Stimulated activated CD4-positive, alpha-beta T cell treated with anti-CD3 and anti-CD28 coated beads, Interleukin-4, amount 100 ng/mL, for 1 hour (primary cell): Measurements from ENCODE around the gene SGK1.
A peak's percentile ranks its signal among the peaks of the same experiment; 100 is the strongest.
"Not testable (repeated sequence)": the region's sequence is repeated elsewhere in the genome, so short reads cannot be mapped to it uniquely, and the experiment has no call there.

Experiments
- DNase-seq: peaks from one replicate; pipeline ENCODE4 v3.0.0-alpha.2; 2020

Gene SGK1

DNA sequence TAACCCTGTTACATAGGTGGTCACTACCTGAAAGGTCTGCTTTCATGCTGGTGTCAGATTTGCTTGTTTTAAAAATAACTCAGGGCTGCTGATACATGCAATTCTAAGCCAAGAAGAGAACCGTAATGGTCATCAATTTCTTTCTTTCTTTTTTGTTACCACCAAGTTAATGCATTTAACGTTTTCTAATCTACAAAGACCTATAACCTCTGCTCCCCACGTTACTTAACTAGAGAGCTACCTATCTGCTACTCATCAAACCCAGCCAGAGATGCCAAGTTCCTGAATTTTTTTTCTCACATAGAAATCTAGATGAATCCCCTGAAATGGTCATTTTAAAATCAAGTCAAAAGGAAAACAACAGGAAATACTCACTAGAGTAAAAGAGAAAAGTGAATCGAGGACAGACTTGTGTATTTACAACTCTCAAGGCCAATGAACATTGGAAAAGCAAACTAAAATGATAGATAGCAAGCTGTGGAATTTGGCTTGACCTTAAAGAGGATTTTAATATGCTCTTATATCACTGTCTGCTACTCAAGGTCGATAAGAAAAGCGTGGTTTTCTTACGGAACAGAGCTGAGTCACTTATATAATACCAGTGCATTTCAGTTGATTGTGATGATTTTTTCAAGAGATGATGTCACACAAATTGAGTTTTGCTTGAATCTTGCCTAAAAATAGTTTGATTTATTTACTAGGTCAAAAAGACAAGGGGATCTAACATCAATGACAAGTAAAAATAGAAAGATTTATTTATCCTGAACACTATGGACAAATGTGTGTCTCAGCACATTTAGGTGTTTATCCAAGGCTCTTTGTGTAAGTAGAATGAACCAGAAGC is 67.9 kb downstream of the SGK1 start:
- no peak for DNase-seq

DNA sequence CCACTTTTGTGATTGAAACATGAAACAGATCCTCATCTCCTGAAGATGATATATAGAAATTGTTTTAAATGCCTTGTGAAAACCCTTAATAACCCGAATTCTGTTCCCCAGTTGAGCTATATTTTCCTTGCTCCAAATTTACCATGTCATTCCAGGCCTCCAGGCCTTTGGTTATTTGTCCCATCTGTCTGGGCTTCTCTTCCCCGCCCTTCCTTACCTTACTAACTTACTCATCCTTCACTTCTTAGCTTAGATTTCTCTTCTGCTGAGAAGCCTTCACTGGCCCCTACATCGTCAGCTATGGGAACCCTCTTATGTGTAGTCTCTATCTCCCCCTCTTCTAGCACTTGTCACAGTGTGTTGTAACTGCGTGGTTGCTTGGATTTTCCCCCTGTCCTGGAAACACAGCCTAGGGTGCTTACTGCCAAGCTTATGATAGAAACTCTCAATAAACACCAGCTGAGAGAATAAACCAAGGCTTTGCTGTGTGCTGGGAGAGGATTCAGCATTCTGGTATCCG is 68.6 kb downstream of the SGK1 start:
- no peak for DNase-seq

DNA sequence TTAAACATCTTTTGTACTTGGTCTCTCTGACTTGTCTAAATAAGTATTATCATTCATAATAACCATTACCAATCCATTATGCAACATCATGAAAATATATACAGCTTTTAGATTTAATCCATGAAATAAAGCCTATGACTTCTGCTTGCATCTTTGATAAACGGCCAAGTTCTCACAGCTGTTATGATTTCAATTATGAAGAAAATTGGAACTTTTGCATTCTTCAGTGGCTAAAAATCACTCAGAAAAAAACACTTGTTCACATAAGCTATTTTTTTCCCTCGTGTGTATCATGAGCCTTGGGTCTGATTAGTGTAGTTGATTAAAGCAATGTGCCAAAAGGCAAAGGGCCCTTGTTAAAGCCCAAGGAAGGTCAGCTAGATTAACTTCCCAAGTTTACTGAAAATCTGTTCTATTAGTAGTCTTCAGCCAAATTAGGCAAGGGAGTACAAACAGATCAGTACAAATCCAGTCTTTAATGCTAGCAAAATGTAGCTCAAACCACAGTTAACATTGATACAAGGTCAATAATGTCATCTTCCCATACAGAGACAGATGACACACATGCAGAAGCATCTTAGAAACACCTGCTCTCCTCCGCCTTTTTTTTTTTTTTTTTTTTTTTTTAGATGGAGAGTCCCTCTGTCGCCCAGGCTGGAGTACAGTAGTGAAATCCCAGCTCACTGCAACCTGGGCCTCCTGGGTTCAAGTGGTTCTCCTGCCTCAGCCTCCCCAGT is 69.9 kb downstream of the SGK1 start:
- DNase-seq: no peak

DNA sequence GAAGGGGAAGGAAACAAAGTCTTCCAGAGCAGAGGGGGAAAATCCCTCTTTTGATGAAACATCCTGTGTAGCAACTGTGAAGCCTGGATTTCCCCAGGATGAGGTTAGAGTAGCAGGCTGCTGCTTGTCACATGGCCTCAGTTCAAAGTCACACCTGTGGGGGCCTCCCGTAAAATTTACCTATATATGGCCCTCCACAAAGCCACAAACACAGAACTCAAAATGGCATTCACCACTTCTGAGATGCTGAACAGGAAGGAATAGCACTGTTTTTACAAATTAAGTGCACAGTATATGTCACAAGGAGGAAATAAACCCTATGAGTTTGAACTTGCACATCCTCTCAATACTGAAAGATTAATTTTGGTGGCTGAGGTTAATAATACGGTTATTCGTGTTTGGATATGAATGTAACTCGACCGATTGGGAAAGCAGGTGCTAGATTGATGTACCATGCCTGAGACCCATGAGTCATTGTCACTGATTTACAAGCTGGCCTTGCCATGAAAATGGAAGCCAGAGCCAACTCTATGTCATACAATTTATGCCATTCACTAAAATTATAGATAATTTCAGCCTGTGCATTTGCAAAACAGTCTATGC is 70.6 kb downstream of the SGK1 start:
- DNase-seq: peak; percentile 59

DNA sequence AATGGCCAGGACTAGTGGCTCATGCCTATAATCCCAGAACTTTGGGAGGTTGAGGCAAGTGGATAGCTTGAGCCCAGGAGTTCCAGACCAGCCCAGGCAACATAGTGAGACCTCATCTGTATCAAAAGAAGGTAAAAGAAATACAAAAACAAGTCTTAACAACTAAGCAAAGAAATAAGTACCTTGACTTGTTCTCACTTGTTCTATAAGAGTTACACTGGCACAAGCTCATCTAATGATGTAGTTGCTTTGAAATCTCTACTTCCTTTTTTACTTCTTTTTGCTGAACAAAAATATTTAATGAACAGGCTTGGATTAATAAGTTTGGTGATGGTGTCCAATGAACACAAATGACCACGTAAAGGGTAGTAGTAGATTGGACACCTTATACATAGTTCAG is 72.2 kb downstream of the SGK1 start:
- DNase-seq: no peak

DNA sequence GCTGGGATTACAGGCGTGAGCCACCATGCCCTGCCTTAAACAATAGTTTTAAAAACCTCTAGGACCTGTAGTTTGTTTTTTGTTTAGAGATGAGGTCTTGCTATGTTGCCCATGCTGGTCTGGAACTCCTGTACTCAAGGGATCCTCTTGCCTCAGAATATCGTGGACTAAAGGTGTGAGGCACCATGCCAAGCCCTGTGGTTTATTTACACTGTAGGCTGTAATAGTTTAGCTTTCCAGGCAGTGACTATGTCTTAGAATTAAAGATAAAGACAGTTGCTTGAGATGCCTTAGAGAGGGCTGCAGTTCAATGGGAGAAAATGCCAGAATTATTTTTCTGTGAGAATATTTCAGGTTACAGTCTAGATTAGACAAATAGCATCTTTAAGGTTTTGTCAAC is 72.9 kb downstream of the SGK1 start:
- DNase-seq: no peak

DNA sequence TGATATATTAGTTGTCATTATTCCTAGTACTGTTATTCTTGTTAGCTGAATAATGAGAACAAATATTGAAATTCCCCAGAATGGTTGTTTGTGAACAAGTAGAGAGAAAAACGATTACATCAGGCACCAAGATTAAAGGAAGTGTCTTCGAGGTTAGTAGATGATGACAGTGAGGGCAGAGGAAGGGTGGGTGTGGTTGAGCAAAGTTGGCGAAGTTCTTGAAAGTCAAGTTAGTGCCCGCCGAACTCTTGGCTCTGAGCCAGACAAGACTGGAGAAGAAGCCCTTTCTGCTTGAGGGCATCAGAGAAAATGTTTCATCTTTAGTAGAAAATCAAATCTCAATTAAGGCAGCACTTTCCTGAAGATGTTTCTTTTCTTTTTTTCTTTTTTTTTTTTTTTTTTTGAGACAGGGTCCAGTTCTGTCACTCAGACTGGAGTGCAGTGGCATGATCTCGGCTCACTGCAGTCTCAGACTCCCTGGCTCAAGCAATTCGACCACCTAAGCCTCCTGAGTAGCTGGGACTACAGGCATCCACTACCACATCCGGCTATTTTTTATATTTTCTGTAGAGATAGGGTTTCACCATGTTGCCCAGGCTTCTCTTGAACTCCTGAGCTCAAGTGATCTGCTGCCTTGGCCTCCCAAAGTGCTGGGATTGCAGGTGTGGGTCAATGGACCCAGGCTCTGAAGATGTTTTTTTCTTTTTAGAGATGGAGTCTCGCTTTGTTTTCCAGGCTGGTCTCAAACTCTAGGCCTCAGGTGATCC is 77.1 kb downstream of the SGK1 start:
- DNase-seq: peak; percentile 68

DNA sequence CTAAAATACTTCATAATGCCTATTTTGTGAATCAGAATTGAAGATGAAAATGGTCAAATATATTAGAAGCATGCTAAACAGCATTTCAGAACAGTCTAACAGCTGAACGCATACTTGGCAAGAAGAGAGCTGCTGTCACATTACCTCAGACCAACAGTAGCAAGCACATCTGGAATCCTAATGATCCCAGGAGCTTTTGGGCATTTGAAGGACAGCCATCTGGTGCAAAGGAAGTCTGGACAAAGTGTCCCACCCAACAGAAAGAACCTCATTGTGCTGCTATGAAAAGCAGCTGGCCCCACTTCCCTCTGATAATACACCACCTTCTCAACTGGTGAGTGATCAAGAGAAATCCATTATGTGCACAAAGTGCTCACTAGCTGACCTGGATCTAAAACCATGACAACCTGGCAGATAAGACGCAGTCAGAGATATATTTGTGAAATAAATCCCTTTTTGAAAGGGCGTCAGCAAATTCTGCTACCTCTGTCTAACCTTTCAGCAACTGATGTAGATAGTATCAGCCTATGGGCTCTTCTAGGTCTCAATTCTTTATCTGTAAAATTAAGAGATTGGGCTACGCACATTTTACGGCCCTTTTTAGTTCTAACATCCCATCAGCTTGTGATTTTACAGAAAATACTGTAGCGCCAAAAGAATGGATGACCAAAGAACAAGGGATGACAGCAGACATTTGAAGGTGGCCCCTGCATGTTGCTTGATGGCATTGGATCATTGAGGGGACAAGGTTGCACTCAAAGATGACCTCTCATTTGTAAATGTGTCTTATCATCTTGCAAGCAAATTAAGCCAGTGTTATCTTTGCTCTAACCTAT is 78.7 kb downstream of the SGK1 start:
- no peak for DNase-seq

DNA sequence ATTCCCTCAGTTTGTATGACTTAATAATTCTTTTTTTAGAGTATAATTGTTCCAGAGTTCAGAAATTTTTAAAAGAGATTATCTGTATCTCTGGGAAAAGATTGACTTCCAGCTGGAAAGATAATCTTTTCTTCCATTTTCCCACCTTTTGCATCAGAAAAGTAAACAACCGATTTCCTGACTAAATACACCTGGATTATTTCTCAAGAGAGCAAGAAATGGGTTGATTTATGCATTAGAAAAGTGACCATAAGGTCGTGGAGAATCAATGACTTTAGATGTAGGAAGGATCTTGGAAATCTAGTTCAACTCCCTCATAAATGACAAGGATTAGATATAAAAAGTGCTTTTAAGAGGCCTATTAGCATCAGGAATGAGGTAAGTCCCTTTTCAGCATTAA is 79.9 kb downstream of the SGK1 start:
- DNase-seq: no peak

DNA sequence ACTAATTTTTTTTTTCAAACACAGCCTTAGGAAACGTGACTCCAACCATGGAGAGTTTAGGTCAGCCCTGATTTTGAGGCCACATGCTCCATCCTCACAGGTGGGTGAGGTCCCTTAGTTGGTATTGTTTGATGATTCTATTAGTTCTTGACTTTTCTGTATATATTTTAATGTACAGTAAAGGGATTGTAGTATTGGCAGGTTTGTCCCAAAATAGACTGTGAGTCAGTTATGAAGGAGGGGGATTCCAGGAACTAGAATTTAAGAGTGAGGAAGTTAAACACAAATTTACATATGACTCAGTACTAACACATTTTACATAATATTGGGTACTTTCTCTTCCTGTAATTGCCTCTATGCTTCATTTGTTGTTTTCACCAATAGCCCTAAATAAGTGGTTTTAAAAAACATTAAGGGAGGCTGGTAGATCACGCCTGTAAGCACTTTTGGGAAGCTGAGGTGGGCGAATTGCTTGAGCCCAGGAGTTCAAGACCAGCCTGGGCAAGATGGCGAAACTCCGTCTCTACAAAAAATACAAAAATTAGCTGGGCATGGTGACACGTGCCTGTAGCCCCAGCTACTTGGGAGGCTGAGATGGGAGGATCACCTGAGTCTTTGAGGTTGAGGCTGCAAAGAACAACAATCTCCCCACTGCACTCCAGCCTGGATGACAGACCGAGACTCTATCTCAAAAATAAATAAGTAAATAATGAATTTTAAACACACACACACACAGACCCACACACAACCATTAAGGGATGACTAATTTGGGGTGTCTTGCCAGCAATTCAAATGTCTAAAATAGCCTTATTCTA is 81.8 kb downstream of the SGK1 start:
- DNase-seq: no peak

DNA sequence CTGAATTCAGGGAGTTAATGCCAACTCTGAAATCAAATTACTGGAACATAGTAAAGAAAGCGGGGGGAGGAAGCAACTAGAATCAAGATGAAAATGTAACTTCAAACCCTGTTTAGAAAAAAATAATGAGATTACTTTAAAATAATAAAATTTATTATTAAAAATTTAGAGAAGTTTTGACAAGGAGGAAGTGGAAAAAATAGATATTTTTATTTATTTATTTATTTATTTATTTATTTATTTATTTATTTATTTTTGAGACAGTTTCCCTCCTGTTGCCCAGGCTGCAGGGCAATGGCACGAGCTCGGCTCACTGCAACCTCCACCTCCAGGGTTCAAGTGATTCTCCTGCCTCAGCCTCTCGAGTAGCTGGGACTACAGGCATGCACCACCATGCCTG is 82.6 kb downstream of the SGK1 start:
- not testable (repeated sequence) for DNase-seq

DNA sequence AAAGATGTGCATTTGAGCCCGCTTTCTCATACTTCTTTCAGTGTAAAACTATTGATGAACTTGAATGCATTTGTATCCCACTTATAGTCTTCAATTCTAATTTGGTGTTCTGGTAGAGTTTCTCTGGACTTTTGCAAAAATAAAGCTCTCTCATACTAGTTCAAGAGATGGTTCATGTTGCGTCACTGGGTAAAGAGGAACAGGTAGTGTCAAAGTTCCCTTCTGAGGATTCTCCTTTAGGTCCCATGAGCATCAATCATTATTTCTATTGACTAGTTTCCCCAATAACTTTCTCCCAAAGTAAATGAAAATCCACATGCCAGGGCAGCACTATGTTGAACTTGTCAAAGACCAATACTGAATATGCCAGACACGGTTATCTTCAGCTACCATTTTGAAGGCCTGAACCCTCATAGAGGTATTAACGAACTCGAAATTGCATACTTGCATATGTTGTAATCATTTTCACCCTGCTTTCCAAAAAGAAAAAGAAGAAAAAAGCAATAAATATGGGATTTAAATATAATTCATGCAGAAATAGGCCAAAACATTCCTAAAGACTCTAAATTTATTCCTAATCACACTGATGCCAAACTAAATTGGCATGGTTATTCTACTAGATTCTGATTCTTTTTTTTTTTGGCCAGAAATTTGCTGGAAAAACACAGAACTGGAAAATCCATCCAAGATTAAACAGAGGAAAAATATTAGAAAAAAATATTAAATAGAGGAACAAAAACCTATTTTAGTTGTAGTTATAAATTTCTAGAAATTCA is 84.5 kb downstream of the SGK1 start:
- DNase-seq: no peak

DNA sequence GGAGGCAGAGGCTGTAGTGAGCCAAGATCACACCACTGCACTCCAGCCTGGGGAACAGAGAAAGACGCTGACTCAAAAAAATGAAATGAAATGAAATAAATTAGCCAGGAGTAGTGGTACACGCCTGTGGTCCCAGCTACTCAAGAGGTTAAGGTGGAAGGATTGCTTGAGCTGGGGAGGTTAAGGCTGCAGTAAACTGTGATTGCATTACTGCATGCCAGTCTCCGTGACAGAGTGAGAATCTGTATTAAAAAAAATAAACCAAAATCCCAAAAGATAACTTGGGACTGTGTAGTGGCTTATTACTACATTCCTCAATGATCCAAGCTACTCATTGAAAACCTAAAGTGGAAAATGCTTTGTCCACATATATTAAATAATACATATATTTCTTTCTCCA is 87.0 kb downstream of the SGK1 start:
- DNase-seq: no peak

DNA sequence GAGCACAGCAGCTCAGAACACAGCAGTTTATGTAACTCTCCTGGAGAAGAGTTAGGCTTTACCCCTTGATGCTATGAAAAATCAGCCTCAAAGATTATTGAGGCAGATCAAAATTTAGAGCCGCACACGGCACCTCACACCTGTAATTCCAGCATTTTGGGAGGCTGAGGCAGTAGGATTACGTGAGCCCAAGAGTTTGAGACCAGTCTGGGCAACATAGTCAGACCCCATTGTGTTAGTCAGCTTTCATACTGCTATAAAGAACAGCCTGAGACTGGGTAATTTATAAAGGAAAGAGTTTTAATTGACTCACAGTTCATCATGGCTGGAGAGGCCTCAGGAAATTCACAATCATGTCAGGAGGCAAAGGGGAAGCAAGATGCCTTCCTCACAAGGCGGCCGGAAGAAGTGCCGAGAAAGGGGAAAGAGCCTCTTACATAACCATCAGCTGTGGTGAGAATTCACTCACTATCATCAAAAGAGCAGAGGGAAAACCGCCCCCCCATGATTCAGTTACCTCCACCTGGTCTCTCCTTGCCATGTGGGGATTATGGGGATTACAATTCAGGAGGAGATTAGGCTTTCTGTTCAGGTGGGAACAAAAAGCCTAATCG is 87.7 kb downstream of the SGK1 start:
- no peak for DNase-seq

DNA sequence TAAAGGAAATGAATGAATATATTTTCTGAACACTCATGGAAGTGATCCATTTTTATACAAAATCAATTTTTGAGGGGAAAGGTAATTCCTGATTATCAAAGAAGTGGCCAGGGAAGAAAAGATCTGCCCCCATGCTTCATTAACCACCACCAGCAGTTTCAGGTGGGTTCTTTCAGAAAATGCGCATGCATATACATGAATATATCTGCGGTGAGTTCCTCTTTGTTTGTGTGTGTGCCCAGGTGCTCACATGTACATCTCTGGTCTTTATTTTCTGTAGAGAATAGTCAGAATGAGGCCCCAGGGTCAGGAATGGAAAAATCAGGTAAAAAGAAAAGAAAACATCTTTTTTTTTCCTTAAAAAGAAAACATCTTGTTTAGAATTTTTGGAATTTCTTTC is 88.4 kb downstream of the SGK1 start:
- no peak for DNase-seq

DNA sequence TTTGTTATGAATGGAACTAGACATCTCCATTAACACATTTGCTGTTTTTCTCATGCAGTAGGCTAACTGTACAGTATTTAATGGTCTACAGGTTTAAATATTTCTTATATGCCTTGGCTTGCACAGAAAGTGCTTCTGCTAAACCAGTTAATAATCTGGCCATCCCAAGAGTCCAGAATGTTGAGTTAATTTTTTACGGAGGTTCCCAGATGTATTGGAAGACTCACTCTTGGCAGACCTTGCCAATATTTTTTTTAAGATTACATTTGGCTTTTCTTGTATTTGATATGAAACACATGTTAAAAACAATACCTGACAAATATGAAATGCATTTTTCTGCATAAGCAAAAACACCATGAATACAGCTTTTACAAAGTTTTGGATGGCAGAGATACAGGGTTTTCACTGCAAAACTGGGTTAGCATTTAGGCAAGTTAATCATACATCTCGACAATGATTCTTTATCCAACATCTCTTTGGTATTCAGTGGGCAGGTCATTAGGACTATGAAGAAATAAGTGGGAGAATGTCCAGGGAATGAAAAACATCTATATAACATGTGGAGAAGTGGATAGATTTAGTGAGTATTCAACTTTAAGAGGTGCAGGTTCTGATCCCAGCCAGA is 94.0 kb downstream of the SGK1 start:
- no peak for DNase-seq

DNA sequence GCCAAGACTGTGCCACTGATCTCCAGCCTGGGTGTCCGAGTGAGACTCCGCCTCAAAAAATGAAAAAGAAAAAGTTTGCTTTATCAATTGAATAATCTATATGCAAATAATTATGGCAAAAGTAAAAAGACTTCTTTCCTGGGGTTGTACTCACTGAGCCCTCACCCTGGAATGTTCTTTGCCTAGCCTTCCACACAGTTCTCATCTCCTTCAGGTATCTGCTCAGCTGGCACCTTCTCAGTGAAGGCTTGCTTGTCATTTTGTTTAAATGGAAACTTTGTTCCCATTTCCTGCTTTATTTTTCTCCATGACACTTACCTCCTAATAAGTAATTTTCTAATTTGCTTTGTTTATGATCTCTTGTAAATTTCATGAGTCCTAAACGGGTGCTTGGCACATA is 96.7 kb downstream of the SGK1 start:
- no peak for DNase-seq

DNA sequence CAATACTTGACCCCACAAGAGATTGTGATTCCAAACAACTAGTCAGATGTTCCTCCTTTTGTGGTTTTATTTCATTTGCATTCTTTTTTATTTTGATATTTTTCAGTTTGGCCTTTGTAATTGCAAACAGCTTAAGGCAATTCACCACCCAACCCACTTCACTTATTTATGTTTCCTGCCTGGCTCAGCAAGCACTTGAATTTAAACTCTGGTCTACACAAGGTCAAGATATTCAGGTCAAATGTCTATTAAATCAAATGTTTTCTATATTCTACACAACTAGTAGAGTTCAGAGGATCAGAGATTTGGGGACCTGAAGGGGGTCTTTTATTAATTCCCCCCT is 100.1 kb downstream of the SGK1 start:
- no peak for DNase-seq

DNA sequence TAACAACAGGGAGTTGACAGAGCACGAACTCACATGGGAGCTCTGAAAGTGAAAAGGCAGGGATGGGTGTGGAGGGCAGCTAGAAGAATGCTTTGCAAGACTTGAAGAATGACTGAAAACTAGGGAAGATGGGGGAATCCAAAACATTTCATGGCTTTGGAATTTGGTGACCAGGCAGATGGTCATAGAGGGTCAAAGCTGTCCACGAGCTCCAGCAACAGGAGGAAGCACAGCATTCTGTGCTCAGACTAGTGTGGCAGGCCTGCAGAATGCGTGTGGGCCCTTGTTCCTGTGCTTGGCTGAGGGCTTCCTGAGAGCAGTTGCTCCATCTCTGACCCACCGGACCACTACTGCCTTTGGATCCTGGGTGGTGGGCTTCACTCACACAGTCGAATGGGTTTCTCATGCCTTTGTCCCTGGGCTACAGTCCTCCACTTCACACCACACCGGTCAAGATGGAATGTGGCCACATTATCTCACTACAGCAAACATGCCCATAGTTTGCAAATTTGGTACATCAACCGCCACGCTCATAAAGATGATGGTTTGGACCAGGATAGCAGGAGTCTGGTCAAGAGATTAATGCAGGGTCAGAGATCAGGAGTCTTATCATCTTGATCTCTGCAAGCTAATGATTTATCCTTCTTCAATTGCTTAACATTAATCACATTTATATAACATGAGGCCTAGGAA is 100.7 kb downstream of the SGK1 start:
- DNase-seq: no peak
